VCaP (cell line): ENCODE data around the gene CNTLN.
"Not testable (repeated sequence)": the region's sequence is repeated elsewhere in the genome, so short reads cannot be mapped to it uniquely, and the experiment has no call there.

Experiments
- H3K27ac ChIP-seq: fragments of 450-650 bp; 2 replicates; pipeline ENCODE4 v1.5.1; 2017
- TF ChIP-seq, protein P1 (sequence below): fragments of 450-650 bp; conservative IDR thresholded peaks from 2 replicates; pipeline ENCODE4 v1.5.1; 2017; ENCODE audit warnings: mild to moderate bottlenecking, moderate library complexity

Gene CNTLN

DNA sequence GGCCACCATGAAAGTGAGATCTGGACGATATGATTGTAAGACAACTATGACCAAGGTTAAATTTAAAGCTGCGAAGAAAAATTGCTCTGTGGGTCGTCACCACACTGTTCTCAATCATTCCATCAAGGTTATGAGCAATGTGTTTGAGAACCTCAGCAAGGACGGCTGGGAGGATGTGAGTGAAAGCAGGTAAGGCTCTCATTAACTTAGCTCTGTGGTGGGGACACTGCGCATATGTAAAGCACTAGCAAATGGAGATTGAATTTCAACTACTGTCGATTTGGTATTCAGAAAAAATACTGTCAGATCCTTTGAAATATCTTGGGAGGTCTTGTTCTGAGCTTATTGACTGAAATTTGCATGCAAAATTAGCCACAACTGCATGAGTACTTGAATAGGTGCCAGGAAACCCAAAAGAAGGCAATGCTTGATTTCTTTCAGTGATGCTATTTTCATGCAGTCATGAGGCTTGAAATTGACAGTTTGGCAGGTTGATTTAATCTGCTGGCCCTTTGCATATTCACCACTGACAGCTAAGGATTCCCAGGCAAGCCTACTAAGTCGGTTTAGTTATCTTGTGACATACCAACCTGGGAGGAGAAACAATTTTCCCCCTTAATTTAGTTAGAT is 260.2 kb downstream of the CNTLN start:
- TF ChIP-seq, protein P1, sequence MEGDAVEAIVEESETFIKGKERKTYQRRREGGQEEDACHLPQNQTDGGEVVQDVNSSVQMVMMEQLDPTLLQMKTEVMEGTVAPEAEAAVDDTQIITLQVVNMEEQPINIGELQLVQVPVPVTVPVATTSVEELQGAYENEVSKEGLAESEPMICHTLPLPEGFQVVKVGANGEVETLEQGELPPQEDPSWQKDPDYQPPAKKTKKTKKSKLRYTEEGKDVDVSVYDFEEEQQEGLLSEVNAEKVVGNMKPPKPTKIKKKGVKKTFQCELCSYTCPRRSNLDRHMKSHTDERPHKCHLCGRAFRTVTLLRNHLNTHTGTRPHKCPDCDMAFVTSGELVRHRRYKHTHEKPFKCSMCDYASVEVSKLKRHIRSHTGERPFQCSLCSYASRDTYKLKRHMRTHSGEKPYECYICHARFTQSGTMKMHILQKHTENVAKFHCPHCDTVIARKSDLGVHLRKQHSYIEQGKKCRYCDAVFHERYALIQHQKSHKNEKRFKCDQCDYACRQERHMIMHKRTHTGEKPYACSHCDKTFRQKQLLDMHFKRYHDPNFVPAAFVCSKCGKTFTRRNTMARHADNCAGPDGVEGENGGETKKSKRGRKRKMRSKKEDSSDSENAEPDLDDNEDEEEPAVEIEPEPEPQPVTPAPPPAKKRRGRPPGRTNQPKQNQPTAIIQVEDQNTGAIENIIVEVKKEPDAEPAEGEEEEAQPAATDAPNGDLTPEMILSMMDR: no peak
- no peak overlapping the region for H3K27ac ChIP-seq

DNA sequence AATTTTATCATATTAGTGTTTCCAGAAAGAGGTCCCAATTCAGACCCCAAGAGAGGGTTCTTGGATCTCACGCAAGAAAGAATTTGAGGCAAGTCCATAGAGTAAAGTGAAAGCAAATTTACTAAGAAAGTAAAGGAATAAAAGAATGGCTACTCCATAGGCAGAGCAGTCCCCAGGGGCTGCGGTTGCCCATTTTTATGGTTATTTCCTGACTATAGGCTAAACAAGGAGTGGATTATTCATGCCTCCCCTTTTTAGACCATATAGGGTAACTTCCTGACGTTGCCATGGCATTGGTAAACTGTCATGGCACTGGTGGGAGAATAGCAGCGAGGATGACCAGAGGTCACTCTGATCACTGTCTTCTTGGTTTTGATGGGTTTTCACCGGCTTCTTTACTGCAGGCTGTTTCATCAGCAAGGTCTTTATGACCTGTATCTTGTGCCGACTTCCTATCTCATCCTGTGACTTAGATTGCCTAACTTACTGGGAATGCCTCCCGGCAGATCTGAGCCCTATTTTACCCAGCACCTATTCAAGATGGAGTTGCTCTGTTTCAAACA is 262.4 kb downstream of the CNTLN start:
- H3K27ac ChIP-seq: not testable (repeated sequence)

DNA sequence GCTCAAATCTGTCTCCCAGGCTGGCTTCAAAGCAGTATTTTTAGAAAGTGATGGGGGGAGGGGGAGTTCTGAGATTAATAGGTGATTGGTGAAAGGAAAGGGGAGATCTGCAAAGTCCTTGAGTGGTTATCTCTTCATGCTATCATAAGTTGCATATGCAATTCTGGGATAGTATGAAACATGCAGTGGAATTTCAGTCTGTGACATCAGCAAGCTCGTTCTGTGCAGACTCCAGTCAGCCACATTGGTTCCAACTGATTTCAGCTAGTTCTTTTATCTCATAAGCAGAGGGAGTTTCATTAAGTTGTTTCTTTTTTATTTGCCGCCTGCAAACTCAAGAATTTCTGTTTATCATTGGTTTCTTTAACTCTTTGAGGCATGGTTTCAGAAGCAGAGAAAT is 263.5 kb downstream of the CNTLN start:
- no peak overlapping the region for H3K27ac ChIP-seq
- TF ChIP-seq, protein P1: no peak

DNA sequence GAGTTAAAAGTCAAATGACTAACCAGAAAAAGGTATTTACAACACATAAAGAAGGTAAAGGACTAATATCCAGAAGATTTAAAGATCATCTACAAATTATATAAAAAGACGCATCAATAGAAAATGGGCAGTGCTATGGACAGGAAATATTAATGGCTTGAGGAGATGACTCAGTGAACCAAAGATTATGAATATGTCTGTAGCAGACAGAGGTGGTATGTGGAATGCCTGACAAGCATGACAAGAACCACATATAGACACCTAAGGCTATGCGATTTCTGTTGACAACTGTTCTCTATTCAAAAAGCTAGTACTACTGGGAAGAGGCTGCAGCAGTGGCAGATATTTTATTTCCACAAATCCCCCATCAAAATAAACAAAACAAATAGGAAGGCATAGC is 267.0 kb downstream of the CNTLN start:
- H3K27ac ChIP-seq: no peak overlapping the region
- TF ChIP-seq, protein P1: no peak

DNA sequence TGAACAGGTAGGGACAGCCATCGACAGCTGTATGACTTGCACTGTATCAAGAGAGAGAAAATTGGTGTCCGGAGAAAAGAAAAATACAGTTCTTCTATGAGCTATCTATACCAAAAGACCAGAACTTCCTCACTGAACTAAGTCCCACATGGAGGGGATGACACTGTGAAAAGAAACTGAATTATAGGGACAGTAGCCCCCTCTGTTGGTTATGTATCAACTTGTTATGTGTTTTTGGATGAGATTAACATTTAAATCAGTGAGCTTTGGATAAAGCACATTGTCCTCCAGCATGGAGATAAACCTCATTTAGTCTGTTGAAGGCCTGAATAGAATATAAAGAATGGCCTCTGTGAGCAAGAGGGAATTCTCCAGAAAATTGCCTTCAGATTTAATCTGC is 267.5 kb downstream of the CNTLN start:
- TF ChIP-seq, protein P1: peak; percentile 30
- no peak overlapping the region for H3K27ac ChIP-seq

DNA sequence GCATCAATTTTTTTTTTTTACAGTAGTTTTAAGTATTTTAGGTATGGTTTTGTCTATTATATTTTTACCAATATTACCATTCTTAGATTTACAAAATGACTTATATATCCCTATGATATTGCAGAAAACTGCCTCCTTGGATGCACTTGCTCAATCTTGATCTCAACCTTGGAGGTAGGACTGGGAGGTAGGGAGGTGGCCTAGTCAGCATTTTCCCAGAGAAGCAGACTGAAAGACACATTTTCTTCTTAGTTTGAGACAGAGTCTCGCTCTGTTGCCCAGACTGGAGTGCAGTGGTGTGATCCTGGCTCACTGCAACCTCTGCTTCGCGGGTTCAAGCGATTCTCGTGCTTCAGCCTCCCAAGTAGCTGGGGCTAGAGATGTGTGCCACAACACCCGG is 268.7 kb downstream of the CNTLN start:
- H3K27ac ChIP-seq: no peak overlapping the region
- TF ChIP-seq, protein P1: no peak

DNA sequence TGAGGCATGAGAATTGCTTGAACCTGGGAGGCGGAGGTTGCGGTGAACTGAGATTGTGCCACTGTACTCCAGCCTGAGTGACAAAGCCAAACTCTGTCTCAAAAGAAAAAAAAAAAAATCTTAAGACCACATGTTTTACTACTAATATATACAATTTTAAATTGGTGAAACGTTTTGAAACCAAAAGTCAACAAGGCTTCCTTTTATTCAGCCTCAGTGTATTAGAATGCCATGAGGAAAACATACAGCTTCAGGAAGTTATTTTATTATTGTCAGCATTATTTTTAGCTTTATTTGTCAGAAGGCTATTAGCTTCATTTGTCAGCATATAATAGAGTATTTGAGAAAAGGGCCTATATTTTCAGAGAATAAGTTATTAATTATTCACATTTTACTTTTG is 280.1 kb downstream of the CNTLN start:
- H3K27ac ChIP-seq: no peak overlapping the region
- TF ChIP-seq, protein P1: no peak

DNA sequence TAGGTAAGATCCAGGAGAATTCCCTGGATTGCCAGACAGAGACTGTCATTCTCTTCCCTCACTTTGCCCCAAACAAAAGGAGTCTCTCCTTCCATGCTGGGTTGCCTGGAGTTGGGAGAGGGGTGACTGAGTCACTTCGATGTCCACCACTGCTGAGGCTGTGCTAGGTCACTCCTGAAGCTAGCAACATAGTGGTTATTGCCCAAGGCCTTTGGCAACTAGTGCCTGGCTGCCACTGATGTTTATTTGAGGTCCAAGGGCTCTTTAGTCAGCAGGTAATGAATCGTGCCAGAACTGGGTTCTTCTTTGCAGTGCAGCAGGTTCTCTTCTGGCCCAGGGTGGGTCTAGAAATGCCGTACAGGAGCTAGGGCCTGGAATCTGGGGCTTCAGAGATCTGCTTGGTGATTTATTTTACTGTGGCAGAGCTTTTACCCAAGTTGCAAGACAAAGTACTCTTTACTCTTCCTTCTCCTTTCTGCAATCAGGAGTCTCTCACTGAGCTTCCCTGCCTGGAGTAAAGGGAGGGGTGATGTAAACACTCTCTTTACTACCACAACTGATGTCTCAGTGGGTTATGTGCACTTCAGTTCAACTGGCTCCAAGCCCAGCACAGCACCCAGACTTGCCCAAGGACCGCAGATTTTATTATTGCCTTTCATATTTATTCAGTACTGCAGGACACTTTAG is 288.3 kb downstream of the CNTLN start:
- TF ChIP-seq, protein P1: no peak
- no peak overlapping the region for H3K27ac ChIP-seq
